Stimulated activated CD8-positive, alpha-beta memory T cell treated with anti-CD3 and anti-CD28 coated beads, Interleukin-4, amount 100 ng/mL, for 4 hours (primary cell): ENCODE results near the gene CCDC88A.

Experiments used
- DNase-seq, 2 donors: peaks; one replicate each; pipeline ENCODE4 v3.0.0-alpha.2; 2020; ENCODE audit warnings: low read depth in 2 of 2, low spot score in 1 of 2

The CCDC88A gene

GRCh38 chr2:55425431-55425831 lies 5.8 kb upstream of the CCDC88A start:
- no peak for DNase-seq

GRCh38 chr2:55422876-55423665 lies 3.4 kb upstream of the CCDC88A start:
- DNase-seq = no peak

GRCh38 chr2:55421326-55421725 lies 1.7 kb upstream of the CCDC88A start:
- no peak for DNase-seq

DNA sequence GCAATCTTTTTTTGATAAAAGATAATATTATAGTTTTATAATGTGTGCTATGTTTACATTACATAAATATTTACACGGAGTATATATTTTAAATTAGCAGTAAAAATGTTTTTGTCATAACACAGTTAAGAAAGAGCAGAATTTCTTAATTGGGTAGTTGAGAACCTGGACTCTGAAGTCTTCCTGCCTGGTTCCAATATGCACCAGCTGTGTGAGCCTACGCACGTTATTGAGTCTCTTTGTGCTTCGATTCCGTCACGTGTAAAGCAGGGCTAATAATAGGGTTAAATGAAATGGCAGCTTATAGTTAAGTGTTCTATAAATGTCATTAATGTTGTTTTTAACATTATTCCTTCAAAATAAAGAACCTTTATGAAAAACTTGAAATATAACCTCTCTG lies 1.2 kb upstream of the CCDC88A start:
- DNase-seq = no peak

- no peak for DNase-seq
Observed at GRCh38 chr2:55420439-55420725, 726 bp upstream of the CCDC88A start.

DNA sequence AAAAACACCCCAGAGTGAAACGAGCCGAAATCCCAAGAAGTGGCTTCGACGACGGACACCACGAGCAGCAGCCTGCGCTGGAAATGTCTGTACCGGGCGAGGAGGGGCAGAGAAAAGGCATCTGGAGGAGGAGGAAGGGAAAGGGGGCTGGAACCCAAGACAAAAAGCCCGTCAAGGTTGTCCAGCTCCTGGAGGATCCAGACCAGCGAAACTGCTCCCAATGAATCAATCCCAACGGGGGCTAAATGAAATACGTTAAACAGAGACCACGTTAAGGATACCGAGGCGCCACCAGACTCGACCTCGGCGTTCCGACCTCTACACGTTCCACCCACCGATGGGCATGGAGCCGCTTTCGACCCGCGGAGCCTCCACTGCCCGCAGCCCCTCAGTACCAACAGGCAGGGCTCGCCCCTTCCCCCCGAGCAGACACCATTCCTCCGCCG lies 400 bp downstream of the CCDC88A start:
- DNase-seq = peak in 1 of 2 donors; percentile 9

GRCh38 chr2:55418512-55419232 lies 984 bp downstream of the CCDC88A start:
- DNase-seq = no peak

- DNase-seq = no peak
Observed at GRCh38 chr2:55418072-55418471, 1.6 kb downstream of the CCDC88A start.

GRCh38 chr2:55416786-55417568 lies 2.7 kb downstream of the CCDC88A start:
- no peak for DNase-seq

DNA sequence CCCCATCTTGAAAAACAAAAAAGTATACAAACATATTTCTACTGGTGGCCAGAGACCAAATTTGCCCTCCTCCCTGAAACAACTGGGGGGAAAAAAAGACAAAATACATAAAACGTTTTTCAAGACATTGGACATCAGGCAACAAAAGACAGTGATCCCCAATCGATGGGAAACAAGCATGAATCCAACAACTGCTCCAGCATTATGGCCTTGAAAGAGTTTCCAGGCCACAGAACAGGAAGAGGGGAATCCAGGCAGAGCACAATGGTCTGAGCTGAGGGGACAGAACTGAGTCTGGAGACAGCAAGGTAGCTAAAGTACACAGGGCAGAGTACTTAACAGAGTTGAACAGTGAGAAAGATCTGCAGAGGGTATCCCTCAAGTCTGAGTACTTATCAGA lies 4.4 kb downstream of the CCDC88A start:
- DNase-seq = no peak

GRCh38 chr2:55408918-55409868 lies 10.5 kb downstream of the CCDC88A start:
- no peak for DNase-seq

- no peak for DNase-seq
Observed at GRCh38 chr2:55408098-55408882, 11.4 kb downstream of the CCDC88A start.

DNA sequence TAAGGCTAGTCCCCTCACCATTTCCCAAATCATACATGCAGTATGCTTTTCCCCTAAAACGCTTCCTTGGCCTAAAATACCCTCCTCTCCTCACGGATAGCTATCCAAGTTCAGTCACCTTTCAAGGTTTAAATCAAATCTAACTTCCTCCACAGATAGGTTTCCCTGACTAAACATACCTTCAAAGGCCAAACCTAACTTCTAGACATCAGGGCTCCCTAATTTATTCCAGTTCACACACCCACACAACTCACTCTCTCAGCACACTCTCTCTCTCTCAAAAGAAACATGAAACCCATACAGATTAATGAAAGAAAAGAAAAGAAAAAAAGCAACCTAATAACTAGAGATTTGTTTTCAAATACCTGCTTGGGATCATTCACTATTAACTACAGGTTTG lies 14.5 kb downstream of the CCDC88A start:
- DNase-seq = no peak

DNA sequence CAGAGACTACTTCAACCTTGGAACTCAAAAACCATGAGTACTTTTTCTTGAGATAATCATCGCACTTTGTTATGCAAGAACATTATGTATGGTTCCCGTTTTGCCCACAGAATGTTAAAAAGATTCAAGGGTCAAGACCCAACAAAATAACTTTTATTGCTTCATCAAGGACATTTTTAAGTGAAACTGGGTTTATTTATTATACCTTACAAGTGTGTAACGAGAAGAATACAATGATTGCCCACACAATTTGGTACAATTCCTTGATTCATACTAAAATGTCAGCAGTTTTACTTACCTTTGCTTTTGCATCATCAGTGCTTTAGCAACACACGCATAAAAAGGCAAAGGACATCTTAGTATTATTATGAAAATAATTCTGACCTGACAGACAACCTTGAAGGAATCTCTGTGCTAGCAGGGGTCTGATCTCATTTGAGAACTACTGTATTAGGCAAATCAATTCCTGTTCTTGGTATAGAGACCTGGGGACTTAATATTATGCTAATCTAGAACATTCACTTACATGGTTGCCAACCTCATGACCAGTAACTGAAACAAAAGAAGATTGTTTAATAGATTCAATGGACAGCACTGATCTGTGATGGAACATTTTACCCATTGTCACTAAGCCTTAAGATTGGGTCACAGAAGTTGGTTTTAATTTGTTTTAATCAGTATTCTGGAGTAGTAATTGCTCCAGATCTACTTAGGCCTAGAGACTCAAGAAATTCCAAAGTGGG lies 16.2 kb downstream of the CCDC88A start:
- DNase-seq = no peak

GRCh38 chr2:55401124-55401523 lies 18.5 kb downstream of the CCDC88A start:
- DNase-seq = no peak

DNA sequence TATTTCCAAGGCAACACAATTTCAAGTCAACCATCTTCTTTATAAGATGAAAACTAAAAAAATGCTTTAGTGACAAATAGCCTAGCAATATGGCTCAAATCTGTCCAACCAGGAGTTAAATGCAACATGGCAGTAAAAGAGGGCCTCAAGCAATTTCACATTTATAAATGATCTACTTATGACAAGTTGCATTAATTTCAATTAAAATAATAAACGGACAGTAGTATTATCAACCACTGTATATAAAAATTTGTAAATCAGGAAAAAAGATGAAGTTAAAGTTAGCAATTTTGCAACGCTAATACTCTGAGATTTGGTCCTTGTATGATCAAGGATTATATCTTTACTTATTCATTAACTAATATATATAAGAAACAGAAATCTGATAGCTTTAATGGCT lies 19.3 kb downstream of the CCDC88A start:
- DNase-seq = no peak

GRCh38 chr2:55399815-55400214 lies 19.8 kb downstream of the CCDC88A start:
- no peak for DNase-seq

GRCh38 chr2:55395724-55396605 lies 23.7 kb downstream of the CCDC88A start:
- no peak for DNase-seq
